DMS53 treated with DMSO at 0.1 percent for 48 hours (cell line): Measurements from ENCODE around the gene C17orf100.
"Not testable (repeated sequence)": the region's sequence is repeated elsewhere in the genome, so short reads cannot be mapped to it uniquely, and the experiment has no call there.

Source experiments
- DNase-seq: peaks from one replicate; lab custom pipeline; 2025; ENCODE audit not compliant: unreplicated experiment; lab: John Stamatoyannopoulos, UW

Gene C17orf100

DNA sequence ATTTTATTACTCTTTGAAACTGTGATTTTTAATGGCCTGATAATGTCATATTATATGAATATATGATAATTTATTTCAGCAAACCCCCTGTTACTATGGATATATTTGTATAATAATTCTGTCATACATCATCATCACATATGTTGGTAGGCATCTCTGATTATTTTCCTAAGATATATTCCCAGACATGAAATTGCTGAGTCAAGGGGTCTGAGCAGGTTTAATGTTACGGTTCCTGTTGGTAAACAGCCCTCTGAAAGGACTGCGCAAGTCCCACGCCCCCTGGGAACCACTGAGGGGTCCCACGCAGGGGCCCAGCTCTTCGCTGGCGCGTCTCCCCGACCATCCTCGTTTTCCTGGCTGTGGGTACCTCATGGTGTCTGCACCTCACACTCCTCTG lies 37.4 kb downstream of the C17orf100 start:
- no peak for DNase-seq

DNA sequence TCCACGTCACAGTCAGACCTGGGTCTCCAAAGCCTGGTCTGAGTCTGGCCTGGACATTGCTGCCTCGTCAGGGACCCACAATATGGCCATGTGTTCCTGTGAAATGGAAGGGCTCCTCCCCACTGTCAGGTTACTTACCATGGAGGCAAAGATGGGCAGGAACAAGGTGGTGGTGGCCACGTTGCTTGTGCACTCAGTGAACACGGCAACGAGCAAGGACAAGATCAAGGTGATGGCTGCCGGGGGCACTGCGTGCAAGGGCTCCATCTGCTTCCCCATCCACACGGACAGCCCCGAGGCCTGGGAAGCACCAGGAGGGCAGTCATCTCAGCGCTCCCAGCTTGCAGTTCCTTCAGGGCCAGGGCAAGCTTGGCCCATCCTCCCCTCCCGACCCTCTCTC lies 39.1 kb downstream of the C17orf100 start:
- no peak for DNase-seq

DNA sequence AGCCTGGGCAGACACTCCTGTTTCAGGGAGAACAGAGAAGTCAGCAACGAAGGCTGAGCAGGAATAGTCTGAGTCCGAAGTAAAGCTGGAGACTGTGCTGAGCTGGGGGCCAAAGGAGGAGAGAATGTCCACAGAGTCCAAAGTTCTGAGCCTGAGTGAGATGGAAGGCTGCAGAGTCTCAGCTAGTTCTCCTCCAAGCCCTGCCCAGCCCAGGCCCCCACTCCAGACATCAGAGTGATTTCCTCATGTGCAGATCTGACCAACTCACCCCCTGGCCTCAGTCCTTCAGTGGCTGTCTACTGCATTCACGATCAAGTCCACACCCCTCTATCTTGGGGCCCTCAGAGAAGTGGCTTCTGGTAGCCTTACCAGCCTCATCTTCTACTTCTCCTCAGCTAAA lies 40.0 kb downstream of the C17orf100 start:
- no peak for DNase-seq

DNA sequence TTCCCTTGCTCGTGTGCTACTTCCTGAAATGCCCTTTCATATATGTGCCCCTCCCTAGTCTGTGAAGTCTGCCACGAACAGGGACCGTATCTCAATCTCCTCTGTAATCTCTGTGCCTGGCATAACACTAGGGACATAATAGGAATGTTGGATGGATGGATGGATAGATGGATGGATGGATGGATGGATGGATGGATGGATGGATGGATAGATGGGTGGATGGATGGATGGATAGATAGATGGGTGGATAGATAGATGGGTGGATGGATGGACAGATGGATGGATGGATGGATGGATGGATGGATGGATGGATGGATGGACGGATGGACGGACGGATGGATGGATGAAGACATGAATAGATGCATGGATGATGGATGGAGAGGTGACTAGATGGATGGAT lies 40.4 kb downstream of the C17orf100 start:
- not testable (repeated sequence) for DNase-seq

DNA sequence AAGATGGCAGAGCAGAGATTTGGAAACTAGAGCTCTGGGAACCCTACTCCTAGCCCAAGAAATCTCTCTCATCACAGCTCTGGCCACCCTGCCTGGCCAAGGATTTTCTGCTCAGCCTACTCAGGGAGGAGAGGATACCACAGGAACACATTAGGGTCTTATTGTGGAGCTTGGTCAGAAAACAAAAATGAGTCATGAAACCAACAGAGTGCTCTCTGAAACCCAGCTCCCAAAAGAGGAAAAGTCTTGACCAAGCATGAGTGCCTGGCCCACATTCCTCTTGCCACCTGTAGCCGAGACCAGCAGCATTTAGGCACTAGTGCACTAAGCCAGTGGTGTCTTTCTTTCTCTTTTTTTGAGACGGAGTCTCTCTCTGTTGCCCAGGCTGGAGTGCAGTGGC lies 43.5 kb downstream of the C17orf100 start:
- no peak for DNase-seq

DNA sequence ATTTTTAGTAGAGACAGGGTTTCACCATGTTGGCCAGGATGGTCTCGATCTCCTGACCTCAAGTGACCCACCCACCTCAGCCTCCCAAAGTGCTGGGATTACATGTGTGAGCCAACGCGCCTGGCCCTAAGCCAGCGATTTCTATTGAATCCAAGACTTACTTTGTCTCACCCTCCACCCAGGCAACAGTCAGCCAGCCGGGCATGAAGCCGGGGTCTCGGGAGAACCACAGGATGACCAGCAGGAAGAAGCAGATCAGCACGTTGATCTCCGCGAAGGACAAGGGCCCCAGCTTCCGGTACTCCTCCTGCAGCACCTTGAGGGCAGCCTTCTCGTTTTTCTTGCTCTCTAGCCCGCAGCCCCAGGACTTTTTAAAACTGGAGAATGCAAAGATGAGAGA lies 44.0 kb downstream of the C17orf100 start:
- no peak for DNase-seq

DNA sequence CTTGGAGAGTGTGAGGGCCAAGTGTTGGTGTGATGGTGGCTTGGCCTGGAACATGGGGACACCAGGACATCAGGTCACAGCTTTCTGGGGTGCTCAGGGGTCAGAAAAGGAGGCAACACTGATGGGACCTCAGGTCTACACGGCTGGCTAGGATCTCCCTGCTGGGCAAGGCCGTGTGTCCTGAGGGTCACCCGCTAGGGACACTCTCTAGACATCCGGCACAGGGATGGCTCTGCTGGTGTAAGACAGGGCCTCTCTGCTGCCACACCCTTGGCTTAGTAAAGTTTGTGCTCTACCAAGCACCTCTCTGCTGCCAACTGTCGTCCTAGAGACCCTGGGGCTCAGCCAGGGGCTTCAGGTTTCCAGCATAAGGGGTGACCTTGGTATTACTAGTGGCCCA lies 45.3 kb downstream of the C17orf100 start:
- DNase-seq = no peak

DNA sequence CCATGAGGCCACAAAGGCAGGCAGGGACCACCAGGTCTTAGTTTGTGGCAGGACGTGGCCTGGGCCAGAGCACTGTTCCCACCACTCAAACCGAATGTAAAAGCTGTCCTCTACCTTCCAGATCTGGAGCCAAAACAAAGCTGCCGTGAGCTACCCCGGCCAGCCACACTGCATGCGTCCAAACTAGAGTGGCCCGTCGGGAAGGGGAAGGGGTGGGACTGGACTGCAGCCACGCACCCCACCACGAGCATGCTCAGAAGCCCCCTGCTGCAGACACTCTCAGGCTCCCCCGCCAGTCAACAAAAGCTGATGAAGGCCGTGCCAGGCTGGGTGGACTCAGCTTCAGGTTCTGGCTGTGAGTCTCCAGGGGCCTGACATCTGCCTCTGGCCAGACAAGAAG lies 46.4 kb downstream of the C17orf100 start:
- no peak for DNase-seq

DNA sequence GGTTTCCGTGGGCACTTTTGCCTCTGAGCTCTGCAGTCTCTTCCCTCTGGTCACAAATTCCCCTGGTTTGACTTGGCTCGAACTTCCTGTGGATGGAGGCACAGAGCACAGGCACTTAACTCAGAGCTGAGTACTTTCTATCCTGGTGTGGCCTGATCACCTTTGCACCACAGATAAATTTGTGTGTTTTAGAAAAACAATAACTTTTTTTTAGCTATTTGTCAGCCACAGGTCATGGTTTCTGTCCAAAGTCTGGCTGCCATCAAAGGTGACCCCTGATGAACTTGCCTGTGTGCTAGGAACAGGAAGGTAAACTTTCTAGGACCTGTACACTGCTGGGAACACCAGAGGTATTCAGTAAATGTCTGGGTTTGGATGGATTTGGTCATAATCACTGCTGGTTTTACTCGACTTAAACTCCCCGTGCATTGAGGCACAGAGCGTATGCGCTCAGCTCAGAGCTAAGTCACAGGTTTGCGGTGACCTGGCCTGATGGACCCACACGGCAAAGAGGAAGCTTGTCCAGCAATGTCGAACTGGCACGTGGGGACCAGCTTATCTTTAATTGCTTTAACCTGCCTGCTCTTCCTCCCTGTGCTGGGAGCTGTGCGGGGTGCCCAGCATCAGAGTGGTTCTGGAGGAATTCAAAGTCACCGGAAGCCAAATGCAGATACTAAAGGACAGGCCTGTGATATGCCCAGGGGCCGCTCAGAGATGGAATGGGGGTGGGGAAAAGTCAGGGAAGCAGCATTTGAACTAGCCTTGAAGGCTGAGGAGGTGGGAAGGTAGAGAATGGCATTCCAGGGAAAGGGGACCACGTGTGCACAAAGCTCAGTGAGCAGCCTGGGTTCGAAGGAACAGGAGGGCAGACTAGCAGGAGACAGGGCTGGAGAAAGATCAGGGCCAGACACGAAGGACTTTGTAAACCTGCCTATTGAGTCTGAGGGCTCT lies 48.7 kb downstream of the C17orf100 start:
- DNase-seq = no peak

DNA sequence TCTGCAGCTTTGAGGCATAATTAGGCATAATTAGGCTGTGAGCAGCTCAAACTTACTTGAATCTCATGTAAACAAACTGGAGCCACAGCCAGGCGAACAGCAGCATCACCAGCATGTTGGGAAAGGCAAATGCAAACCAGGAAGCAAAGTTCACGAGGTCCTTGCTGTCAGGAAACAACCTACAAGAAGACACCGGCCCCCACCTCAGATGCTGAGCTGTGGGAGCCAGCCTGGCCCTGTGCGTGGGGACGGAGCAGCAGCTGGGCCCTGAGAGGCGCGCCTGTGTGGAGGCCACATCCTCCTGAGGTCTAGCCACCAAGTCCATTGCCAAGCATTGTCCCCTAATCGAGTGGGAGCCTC lies 49.4 kb downstream of the C17orf100 start:
- DNase-seq = no peak

DNA sequence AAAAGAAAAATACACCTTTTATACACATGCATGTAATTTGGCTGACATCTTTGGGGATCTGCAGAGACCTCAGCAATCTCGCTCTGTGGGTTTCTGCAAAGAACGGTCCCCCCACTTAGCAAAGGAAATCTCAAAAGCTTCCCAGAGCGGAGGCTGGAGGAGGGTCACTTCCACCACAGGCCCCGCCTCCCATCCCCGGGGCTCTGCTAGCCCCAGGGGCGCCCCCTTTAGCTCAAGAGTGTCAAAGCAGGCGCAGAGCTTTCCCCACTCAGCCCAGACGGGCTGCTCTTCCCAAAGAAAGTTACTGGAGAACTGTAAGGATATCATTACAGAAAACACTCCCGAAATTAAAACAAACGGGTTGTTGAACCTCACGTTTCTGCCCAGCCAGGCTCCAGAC lies 50.2 kb downstream of the C17orf100 start:
- DNase-seq = peak; percentile 12

DNA sequence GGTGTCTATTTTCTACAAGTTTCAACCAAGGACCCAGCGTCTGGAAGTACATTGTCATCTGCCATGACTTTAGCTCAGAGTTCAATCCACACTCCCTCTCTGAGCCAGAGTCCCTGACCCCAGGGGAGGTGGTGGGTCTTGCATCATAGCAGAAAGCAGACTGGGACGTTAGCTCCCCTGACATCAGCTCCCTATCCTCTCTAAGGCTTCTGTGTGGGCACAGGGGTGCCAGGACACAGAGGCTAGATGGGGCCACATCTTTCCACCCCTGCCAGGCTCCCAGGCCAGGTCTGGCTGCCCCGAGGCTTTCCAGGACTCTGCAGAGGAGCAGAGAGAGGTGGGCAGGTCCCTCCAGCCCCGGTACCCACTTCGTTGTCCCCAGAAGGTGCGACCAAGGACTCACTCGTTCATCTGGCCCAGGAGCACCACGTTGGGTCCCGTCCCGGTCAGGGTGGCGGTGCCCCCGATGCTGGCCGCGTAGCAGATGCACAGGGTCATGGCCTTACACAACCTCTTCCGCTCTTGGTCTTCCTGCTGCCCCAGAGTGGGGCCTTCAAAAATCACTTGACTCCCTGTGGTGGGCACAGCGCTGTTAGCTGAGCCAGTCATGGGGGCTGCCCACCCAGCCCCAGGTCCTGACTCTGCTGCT lies 51.1 kb downstream of the C17orf100 start:
- no peak for DNase-seq
